Hematopoietic multipotent progenitor cell treated with erythropoietin and hydrocortisone succinate and interleukin-3 and kit ligand, for 17 days (in vitro differentiated cells): Measurements from ENCODE around the gene LYPD8.
"Not testable (repeated sequence)": the region's sequence is repeated elsewhere in the genome, so short reads cannot be mapped to it uniquely, and the experiment has no call there.

Experiments used
- DNase-seq: peaks from one replicate; pipeline ENCODE4 v3.0.0-alpha.2; 2015; ENCODE audit warnings: low spot score

The LYPD8 gene

GRCh38 chr1:248755517-248755916 is at the start of gene LYPD8:
Gene LYPD8 (minus strand): TSS chr1:248755759. CDS start chr1:248751081, 4,678 bp downstream.
- DNase-seq = no peak

GRCh38 chr1:248804771-248805681 is 49.5 kb upstream of the LYPD8 start:
- no peak for DNase-seq

- not testable (repeated sequence) for DNase-seq
Measured at GRCh38 chr1:248803501-248803900, 47.9 kb upstream of the LYPD8 start.

GRCh38 chr1:248802454-248802853 is 46.9 kb upstream of the LYPD8 start:
- no peak for DNase-seq

GRCh38 chr1:248800459-248800858 is 44.9 kb upstream of the LYPD8 start:
- no peak for DNase-seq

- DNase-seq = no peak
Measured at GRCh38 chr1:248798791-248799190, 43.2 kb upstream of the LYPD8 start.

GRCh38 chr1:248794663-248795062 is 39.1 kb upstream of the LYPD8 start:
- not testable (repeated sequence) for DNase-seq

- no peak for DNase-seq
Measured at GRCh38 chr1:248793592-248793991, 38.0 kb upstream of the LYPD8 start.

- DNase-seq = no peak
Measured at GRCh38 chr1:248792342-248792741, 36.8 kb upstream of the LYPD8 start.

GRCh38 chr1:248791010-248791409 is 35.5 kb upstream of the LYPD8 start:
- DNase-seq = no peak

GRCh38 chr1:248790456-248790855 is 34.9 kb upstream of the LYPD8 start:
- no peak for DNase-seq

- not testable (repeated sequence) for DNase-seq
Measured at GRCh38 chr1:248789337-248789736, 33.8 kb upstream of the LYPD8 start.

- no peak for DNase-seq
Measured at GRCh38 chr1:248788327-248788726, 32.8 kb upstream of the LYPD8 start.

GRCh38 chr1:248787430-248787829 is 31.9 kb upstream of the LYPD8 start:
- DNase-seq = no peak

- no peak for DNase-seq
Measured at GRCh38 chr1:248786156-248786555, 30.6 kb upstream of the LYPD8 start.

- DNase-seq = no peak
Measured at GRCh38 chr1:248783367-248783766, 27.8 kb upstream of the LYPD8 start.

GRCh38 chr1:248782416-248783141 is 27.0 kb upstream of the LYPD8 start:
- DNase-seq = no peak

- DNase-seq = no peak
Measured at GRCh38 chr1:248779350-248779749, 23.8 kb upstream of the LYPD8 start.

- DNase-seq = no peak
Measured at GRCh38 chr1:248778906-248779305, 23.3 kb upstream of the LYPD8 start.

GRCh38 chr1:248776991-248777390 is 21.4 kb upstream of the LYPD8 start:
- no peak for DNase-seq

GRCh38 chr1:248775441-248775840 is 19.9 kb upstream of the LYPD8 start:
- no peak for DNase-seq

GRCh38 chr1:248759644-248760043 is 4.1 kb upstream of the LYPD8 start:
- no peak for DNase-seq

GRCh38 chr1:248758352-248758751 is 2.8 kb upstream of the LYPD8 start:
- no peak for DNase-seq
